ENCODE measurements around the gene ABCE1. TPM values are rescaled to one million over a fixed set of nuclear protein-coding genes. Genes with fewer than 3 reads are reported as not detected.

Gene ABCE1
- total and polyA plus RNA-seq, 11 donors: 12.7 to 48.9 (median 40.1) TPM

- DNase-seq: no peak
- H3K27ac ChIP-seq: no peak overlapping the region
- H3K27me3 ChIP-seq: no peaks in the 10 kb centered on the region
- intact Hi-C loops (cut with DNase I): loop anchor here in 1 of 10 donors (10.0 kb wide), 1 partner anchor 315 kb away; the partner anchor contains the start of gene SMAD1
- no peaks in the 10 kb centered on the region for H3K9me3 ChIP-seq
- 50 to 77% (median 73%) methylated on average over 1 of the region's 1 CpG for WGBS, 4 donors
- TF ChIP-seq POLR2A (IDR thresholded peaks at IDR 0.05) (no peak), CTCF (IDR thresholded peaks at IDR 0.05) (no peak)
- peaks cover 0 to 79% (median 62%) of the 10 kb centered on the region in 9 donors for H3K36me3 ChIP-seq
- ATAC-seq: peak in 2 of 4 donors; percentile 39 to 49
- no peak overlapping the region for H3K4me3 ChIP-seq
- H3K4me1 ChIP-seq: peaks cover 0 to 24% (median 12%) of the 10 kb centered on the region in 12 donors
These were observed 72.1 kb downstream of the ABCE1 start for GRCh38 chr4:145170223-145170622.

- Histone ChIP-seq H3K27me3 (no peaks in the 10 kb centered on the region), H3K27ac (no peak overlapping the region), H3K36me3 (peaks cover 0 to 64% (median 46%) of the 10 kb centered on the region in 9 donors), H3K4me1 (peaks cover 2 to 41% (median 26%) of the 10 kb centered on the region in 12 donors), H3K4me3 (no peak overlapping the region), H3K9me3 (no peaks in the 10 kb centered on the region)
- TF ChIP-seq POLR2A (IDR thresholded peaks at IDR 0.05): no peak
- TF ChIP-seq CTCF (IDR thresholded peaks at IDR 0.05): no peak
- intact Hi-C loops (cut with DNase I): loop anchor here in 1 of 10 donors (10.0 kb wide), 1 partner anchor 313 kb away; the partner anchor contains the start of gene SMAD1
- 58 to 76% (median 66%) methylated on average over 1 of the region's 1 CpG for WGBS, 4 donors
- ATAC-seq (peak in 3 of 4 donors; percentile 48 to 61 (median 61)), DNase-seq (no peak)
These were observed 73.8 kb downstream of the ABCE1 start for GRCh38 chr4:145171911-145172310.

GRCh38 chr4:145176641-145177432, 78.7 kb downstream of the ABCE1 start:
- DNase-seq (no peak), ATAC-seq (no peak)
- Histone ChIP-seq H3K27ac (peak overlapping the region; percentile 76 to 99 (median 96)), H3K36me3 (peaks cover 0 to 24% (median 15%) of the 10 kb centered on the region in 9 donors), H3K4me3 (peak overlapping the region in 11 of 12 donors; percentile 51 to 94 (median 84)), H3K4me1 (peaks cover 4 to 57% (median 34%) of the 10 kb centered on the region in 12 donors), H3K27me3 (no peaks in the 10 kb centered on the region), H3K9me3 (no peaks in the 10 kb centered on the region)
- WGBS, 4 donors: 52 to 55% (median 53%) methylated on average over 9 of the region's 9 CpGs
- no peak for TF ChIP-seq POLR2A (IDR thresholded peaks at IDR 0.05)
- no peak for TF ChIP-seq CTCF (IDR thresholded peaks at IDR 0.05)
- intact Hi-C loops (cut with DNase I): loop anchor here in 1 of 10 donors (10.0 kb wide), 1 partner anchor 308 kb away; the partner anchor contains the start of gene SMAD1

GRCh38 chr4:145177511-145177905, 79.4 kb downstream of the ABCE1 start:
- intact Hi-C loops (cut with DNase I): loop anchor here in 1 of 10 donors (10.0 kb wide), 1 partner anchor 307 kb away; the partner anchor contains the start of gene SMAD1
- Histone ChIP-seq H3K27ac (peak overlapping the region; percentile 76 to 99 (median 96)), H3K36me3 (peaks cover 0 to 18% (median 13%) of the 10 kb centered on the region in 9 donors), H3K4me1 (peaks cover 4 to 55% (median 33%) of the 10 kb centered on the region in 12 donors), H3K9me3 (no peaks in the 10 kb centered on the region), H3K27me3 (no peaks in the 10 kb centered on the region), H3K4me3 (peak overlapping the region in 11 of 12 donors; percentile 51 to 94 (median 84))
- TF ChIP-seq CTCF (IDR thresholded peaks at IDR 0.05) (no peak), POLR2A (IDR thresholded peaks at IDR 0.05) (no peak)
- ATAC-seq (peak in 1 of 4 donors; percentile 40), DNase-seq (peak in 3 of 5 donors; percentile 35 to 38 (median 36))
- 0 to 3% (median 1%) methylated on average over 4 of the region's 4 CpGs for WGBS, 4 donors

Measured in heart left ventricle (tissue), 16 donors.